ENCODE data around the gene FAM76A.
"Not testable (repeated sequence)": the region's sequence is repeated elsewhere in the genome, so short reads cannot be mapped to it uniquely, and the experiment has no call there.

FAM76A gene

GRCh38 chr1:27770293-27770830 lies 44.6 kb downstream of the FAM76A start:
- TF ChIP-seq CTCF (IDR thresholded peaks at IDR 0.05; ENCODE audit: low read depth, low read length): no peak
- DNase-seq: no peak

GRCh38 chr1:27772036-27772931 lies 46.5 kb downstream of the FAM76A start:
- DNase-seq: no peak
- Histone ChIP-seq H3K9me3 (ENCODE audit: severe bottlenecking) (no peaks in the 10 kb centered on the region), H3K36me3 (peaks cover 5% of the 10 kb centered on the region; the same call in 1 of the 2 replicates), H3K4me3 (ENCODE audit: low read depth, low read length) (no peak overlapping the region; the same call in 1 of the 2 replicates), H3K27ac (no peak overlapping the region), H3K27me3 (ENCODE audit: insufficient read depth, low read depth, severe bottlenecking) (no peaks in the 10 kb centered on the region)
- no peak for TF ChIP-seq CTCF (IDR thresholded peaks at IDR 0.05; ENCODE audit: low read depth, low read length)

More at GRCh38 chr1:27770293-27770830, 44.6 kb downstream of the FAM76A start:
- no peaks in the 10 kb centered on the region for H3K36me3 ChIP-seq
- H3K4me3 ChIP-seq (ENCODE audit: low read depth, low read length): no peak overlapping the region
- H3K27me3 ChIP-seq (ENCODE audit: insufficient read depth, low read depth, severe bottlenecking): no peaks in the 10 kb centered on the region
- no peak overlapping the region for H3K27ac ChIP-seq
- H3K9me3 ChIP-seq (ENCODE audit: severe bottlenecking): no peaks in the 10 kb centered on the region

GRCh38 chr1:27772932-27773825 lies 47.4 kb downstream of the FAM76A start, which contains the start of gene STX12:
TSS of gene STX12 (plus strand) at chr1:27773219. CDS start at chr1:27773308, 89 bp downstream.
- DNase-seq: peak; percentile 97
- H3K27me3 ChIP-seq (ENCODE audit: insufficient read depth, low read depth, severe bottlenecking): no peaks in the 10 kb centered on the region
- TF ChIP-seq CTCF (IDR thresholded peaks at IDR 0.05; ENCODE audit: low read depth, low read length): no peak
- peak within 1 kb of the TSS; percentile 59 for H3K27ac ChIP-seq
- peak within 1 kb of the TSS; percentile 91 for H3K4me3 ChIP-seq (ENCODE audit: low read depth, low read length)
- H3K36me3 ChIP-seq: peaks cover 5% of the 10 kb centered on the region; the same call in 1 of the 2 replicates
- H3K9me3 ChIP-seq (ENCODE audit: severe bottlenecking): no peaks in the 10 kb centered on the region

GRCh38 chr1:27773826-27774445 lies 48.2 kb downstream of the FAM76A start:
- Histone ChIP-seq H3K27ac (peak overlapping the region; percentile 59), H3K36me3 (peaks cover 5% of the 10 kb centered on the region; the same call in 1 of the 2 replicates), H3K4me3 (ENCODE audit: low read depth, low read length) (peak overlapping the region; percentile 91), H3K9me3 (ENCODE audit: severe bottlenecking) (no peaks in the 10 kb centered on the region), H3K27me3 (ENCODE audit: insufficient read depth, low read depth, severe bottlenecking) (no peaks in the 10 kb centered on the region)
- DNase-seq: no peak
- TF ChIP-seq CTCF (IDR thresholded peaks at IDR 0.05; ENCODE audit: low read depth, low read length): no peak

- Histone ChIP-seq H3K36me3 (peaks cover 5% of the 10 kb centered on the region; the same call in 1 of the 2 replicates), H3K4me3 (ENCODE audit: low read depth, low read length) (no peak overlapping the region), H3K27me3 (ENCODE audit: insufficient read depth, low read depth, severe bottlenecking) (no peaks in the 10 kb centered on the region), H3K27ac (no peak overlapping the region), H3K9me3 (ENCODE audit: severe bottlenecking) (no peaks in the 10 kb centered on the region)
- no peak for DNase-seq
- TF ChIP-seq CTCF (IDR thresholded peaks at IDR 0.05; ENCODE audit: low read depth, low read length): no peak
Measured at GRCh38 chr1:27774654-27775053, 48.9 kb downstream of the FAM76A start.

- H3K36me3 ChIP-seq; H3K4me3 ChIP-seq (ENCODE audit: low read depth, low read length); H3K27ac ChIP-seq; H3K27me3 ChIP-seq (ENCODE audit: insufficient read depth, low read depth, severe bottlenecking); DNase-seq; H3K9me3 ChIP-seq (ENCODE audit: severe bottlenecking): not testable (repeated sequence)
Measured at GRCh38 chr1:27775336-27775735, 49.6 kb downstream of the FAM76A start.

GRCh38 chr1:27776276-27776675 lies 50.5 kb downstream of the FAM76A start:
- not testable (repeated sequence) for H3K9me3 ChIP-seq (ENCODE audit: severe bottlenecking); H3K4me3 ChIP-seq (ENCODE audit: low read depth, low read length); DNase-seq; H3K36me3 ChIP-seq; H3K27me3 ChIP-seq (ENCODE audit: insufficient read depth, low read depth, severe bottlenecking); H3K27ac ChIP-seq
